Measurements from ENCODE around the gene SYCE3.

DNA sequence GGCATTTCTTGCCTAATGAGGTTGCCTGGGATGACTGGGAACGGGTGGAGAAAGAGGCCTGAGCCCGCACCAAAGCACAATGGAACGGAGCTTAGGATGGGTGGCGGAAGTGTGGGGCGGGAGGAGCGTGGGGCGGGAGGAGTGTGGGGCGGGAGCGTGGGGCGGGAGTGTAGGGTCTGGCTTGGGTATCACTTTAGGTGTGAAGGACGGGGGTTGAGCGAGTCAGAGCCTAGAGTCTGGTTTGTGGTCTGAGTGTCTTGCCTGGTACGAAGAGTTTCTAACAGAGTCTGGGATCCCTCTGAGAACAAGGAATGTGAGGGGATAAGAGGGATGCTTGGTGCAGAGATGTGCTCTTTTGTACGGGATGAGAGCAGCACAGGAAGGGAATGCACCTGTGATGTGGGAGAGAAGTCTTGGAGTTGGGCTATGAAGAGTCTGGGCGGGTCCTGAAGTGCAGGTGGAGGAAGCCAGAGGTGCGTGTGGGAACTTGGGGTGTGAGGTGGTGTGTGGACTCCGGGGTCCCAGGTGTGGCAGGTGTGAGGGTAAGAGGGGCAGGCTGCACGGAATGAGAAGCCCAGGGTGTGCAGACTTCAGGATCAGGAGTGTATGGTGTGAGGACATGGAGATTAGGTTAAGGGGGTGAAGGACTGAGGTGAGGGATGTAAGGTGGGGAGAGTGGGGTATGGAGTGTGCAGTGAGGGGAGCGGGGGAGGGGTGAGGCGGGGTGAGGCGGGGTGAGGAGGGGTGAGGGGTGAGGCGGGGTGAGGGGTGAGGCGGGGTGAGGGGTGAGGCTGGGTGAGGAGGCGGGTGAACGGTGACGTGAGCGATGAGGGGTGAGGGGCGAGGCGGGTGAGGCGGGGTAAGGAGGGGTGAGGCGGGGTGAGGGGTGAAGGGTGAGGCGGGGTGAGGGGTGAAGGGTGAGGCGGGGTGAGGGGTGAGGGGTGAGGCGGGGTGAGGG is 1.0 kb downstream of the SYCE3 start:
- TF ChIP-seq, protein P1, sequence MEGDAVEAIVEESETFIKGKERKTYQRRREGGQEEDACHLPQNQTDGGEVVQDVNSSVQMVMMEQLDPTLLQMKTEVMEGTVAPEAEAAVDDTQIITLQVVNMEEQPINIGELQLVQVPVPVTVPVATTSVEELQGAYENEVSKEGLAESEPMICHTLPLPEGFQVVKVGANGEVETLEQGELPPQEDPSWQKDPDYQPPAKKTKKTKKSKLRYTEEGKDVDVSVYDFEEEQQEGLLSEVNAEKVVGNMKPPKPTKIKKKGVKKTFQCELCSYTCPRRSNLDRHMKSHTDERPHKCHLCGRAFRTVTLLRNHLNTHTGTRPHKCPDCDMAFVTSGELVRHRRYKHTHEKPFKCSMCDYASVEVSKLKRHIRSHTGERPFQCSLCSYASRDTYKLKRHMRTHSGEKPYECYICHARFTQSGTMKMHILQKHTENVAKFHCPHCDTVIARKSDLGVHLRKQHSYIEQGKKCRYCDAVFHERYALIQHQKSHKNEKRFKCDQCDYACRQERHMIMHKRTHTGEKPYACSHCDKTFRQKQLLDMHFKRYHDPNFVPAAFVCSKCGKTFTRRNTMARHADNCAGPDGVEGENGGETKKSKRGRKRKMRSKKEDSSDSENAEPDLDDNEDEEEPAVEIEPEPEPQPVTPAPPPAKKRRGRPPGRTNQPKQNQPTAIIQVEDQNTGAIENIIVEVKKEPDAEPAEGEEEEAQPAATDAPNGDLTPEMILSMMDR (IDR thresholded peaks at IDR 0.05) = no peak
- no peak for TF ChIP-seq POLR2A (IDR thresholded peaks at IDR 0.05)
